HEK293T (cell line): ENCODE measurements around the gene PABPC1L.

Source experiments
- CTCF ChIA-PET: fragments of 350-600 bp; formaldehyde crosslinking; extraction: SDS; loops from one replicate; lab custom pipeline; 2021; ENCODE audit warnings: antibody characterized with exemption, inconsistent platforms; lab: Yijun Ruan, JAX
- POLR2A ChIA-PET: fragments of 350-600 bp; formaldehyde crosslinking; extraction: SDS; loops from one replicate; lab custom pipeline; 2020; ENCODE audit warnings: antibody characterized with exemption, inconsistent platforms; lab: Yijun Ruan, JAX
- DNase-seq: peaks from one replicate; pipeline ENCODE4 v3.0.0; 2012; ENCODE audit warnings: mixed read lengths; ENCODE audit errors: extremely low spot score
- ARNT ChIP-seq: fragments of 450-650 bp; IDR thresholded peaks from 2 replicates; pipeline ENCODE4 v1.6.1; 2017; ENCODE audit warnings: mild to moderate bottlenecking
- BHLHE40 ChIP-seq: fragments of 450-650 bp; IDR thresholded peaks from 2 replicates; pipeline ENCODE4 v1.6.1; 2016; ENCODE audit warnings: mild to moderate bottlenecking, moderate library complexity, borderline replicate concordance
- CTBP1 ChIP-seq: fragments of 450-650 bp; IDR thresholded peaks from 2 replicates; pipeline ENCODE4 v1.6.1; 2016; ENCODE audit warnings: borderline replicate concordance
- ELF4 ChIP-seq: fragments of 450-650 bp; IDR thresholded peaks from 2 replicates; pipeline ENCODE4 v1.6.1; 2017; ENCODE audit warnings: antibody characterized with exemption
- FOXA1 ChIP-seq: fragments of 450-650 bp; IDR thresholded peaks from 2 replicates; pipeline ENCODE4 v1.6.1; 2016; ENCODE audit warnings: mild to moderate bottlenecking
- FOXK2 ChIP-seq: fragments of 450-650 bp; IDR thresholded peaks from 2 replicates; pipeline ENCODE4 v1.6.1; 2016; ENCODE audit warnings: mild to moderate bottlenecking
- FOXM1 ChIP-seq: fragments of 450-650 bp; IDR thresholded peaks from 2 replicates; pipeline ENCODE4 v1.6.1; 2017; ENCODE audit warnings: mild to moderate bottlenecking, borderline replicate concordance
- HDGF ChIP-seq: fragments of 450-650 bp; IDR thresholded peaks from 2 replicates; pipeline ENCODE4 v1.6.1; 2017; ENCODE audit warnings: antibody characterized with exemption, borderline replicate concordance
- L3MBTL2 ChIP-seq: fragments of 450-650 bp; conservative IDR thresholded peaks from 2 replicates; pipeline ENCODE4 v1.6.1; 2016; ENCODE audit warnings: mild to moderate bottlenecking
- LEF1 ChIP-seq: fragments of 450-650 bp; IDR thresholded peaks from 2 replicates; pipeline ENCODE4 v1.6.1; 2017; ENCODE audit warnings: mild to moderate bottlenecking, borderline replicate concordance
- NFRKB ChIP-seq: fragments of 450-650 bp; IDR thresholded peaks from 2 replicates; pipeline ENCODE4 v1.6.1; 2016; ENCODE audit warnings: mild to moderate bottlenecking, moderate library complexity
- SP1 ChIP-seq: fragments of 450-650 bp; IDR thresholded peaks from 2 replicates; pipeline ENCODE4 v1.6.1; 2017
- SUZ12 ChIP-seq: fragments of 450-650 bp; IDR thresholded peaks from 2 replicates; pipeline ENCODE4 v1.6.1; 2016; ENCODE audit warnings: mild to moderate bottlenecking
- TARDBP ChIP-seq: fragments of 450-650 bp; IDR thresholded peaks from 2 replicates; pipeline ENCODE4 v1.6.1; 2016
- ZNF384 ChIP-seq: fragments of 450-650 bp; IDR thresholded peaks from 2 replicates; pipeline ENCODE4 v1.6.1; 2016
- TF ChIP-seq, protein P1 (sequence below): fragments of 450-650 bp; IDR thresholded peaks from 2 replicates; pipeline ENCODE4 v1.6.1; 2016

Gene PABPC1L

DNA sequence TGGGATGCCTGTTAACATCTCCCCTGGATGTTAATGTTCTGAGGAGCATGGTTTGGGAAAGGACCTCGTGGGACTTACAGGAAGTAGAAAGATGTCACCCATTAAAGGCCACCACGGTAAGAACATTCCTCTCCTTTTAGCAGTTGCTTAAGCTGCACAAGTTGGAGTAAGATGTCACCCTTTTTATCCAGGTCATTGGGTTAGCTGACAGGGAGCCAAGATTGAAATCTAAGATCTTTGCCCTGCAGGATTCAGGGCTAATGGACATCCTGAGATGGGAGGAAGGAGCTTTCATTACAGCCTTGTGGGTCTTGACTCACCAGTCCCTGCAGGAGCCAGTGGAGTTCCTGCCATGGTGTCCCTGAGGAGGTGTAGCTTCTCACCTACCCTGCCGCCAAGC, 22.1 kb downstream of the PABPC1L start:
- TF ChIP-seq CTBP1 (no peak), BHLHE40 (no peak), LEF1 (no peak), L3MBTL2 (no peak), FOXA1 (no peak), NFRKB (no peak), SUZ12 (no peak), SP1 (no peak), FOXK2 (no peak), ARNT (no peak), HDGF (no peak), TARDBP (no peak), ZNF384 (no peak), FOXM1 (no peak), ELF4 (no peak)
- TF ChIP-seq, protein P1, sequence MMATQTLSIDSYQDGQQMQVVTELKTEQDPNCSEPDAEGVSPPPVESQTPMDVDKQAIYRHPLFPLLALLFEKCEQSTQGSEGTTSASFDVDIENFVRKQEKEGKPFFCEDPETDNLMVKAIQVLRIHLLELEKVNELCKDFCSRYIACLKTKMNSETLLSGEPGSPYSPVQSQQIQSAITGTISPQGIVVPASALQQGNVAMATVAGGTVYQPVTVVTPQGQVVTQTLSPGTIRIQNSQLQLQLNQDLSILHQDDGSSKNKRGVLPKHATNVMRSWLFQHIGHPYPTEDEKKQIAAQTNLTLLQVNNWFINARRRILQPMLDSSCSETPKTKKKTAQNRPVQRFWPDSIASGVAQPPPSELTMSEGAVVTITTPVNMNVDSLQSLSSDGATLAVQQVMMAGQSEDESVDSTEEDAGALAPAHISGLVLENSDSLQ = no peak
- ChIA-PET POLR2A (interaction anchor here (1.0 kb wide), 1 partner anchor 28 kb away, joined by 3 read pairs; the partner anchor contains the start of gene TOMM34), CTCF (no interaction called here)
- no peak for DNase-seq

DNA sequence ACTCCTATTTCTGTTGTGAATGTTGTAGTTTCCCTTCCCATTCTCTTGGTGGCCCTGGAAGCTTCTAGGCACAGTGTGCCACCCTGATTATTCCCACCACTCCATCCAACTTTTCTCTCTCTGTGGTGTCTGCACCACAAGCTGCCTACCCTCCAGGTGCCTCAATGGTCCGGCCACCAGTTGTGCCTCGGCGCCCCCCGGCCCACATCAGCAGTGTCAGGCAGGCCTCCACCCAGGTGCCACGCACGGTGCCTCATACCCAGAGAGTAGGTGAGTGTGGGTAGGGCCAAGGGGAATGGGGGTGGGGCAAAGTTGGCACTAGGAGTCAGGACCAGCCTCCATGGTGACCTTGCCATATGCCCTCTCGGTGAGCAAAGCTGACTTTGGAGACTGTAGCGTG, 23.1 kb downstream of the PABPC1L start:
- no peak for DNase-seq
- POLR2A ChIA-PET = interaction anchor here (1.0 kb wide), 1 partner anchor 27 kb away, joined by 3 read pairs; the partner anchor contains the start of gene TOMM34
- no peak for TF ChIP-seq BHLHE40
- CTCF ChIA-PET = no interaction called here

- no peak for DNase-seq
- CTCF ChIA-PET = no interaction called here
- POLR2A ChIA-PET = interaction anchor here (1.1 kb wide), 1 partner anchor 24 kb away, joined by 3 read pairs; the partner anchor contains the start of gene TOMM34
- TF ChIP-seq NFRKB (no peak), SP1 (no peak), LEF1 (no peak), ELF4 (no peak), HDGF (no peak), TARDBP (no peak), CTBP1 (no peak), BHLHE40 (no peak), ARNT (no peak), ZNF384 (no peak), FOXA1 (no peak), L3MBTL2 (no peak), SUZ12 (no peak)
- TF ChIP-seq, protein P1 = no peak
These were observed 26.6 kb downstream of the PABPC1L start for GRCh38 chr20:44936510-44936909.

DNA sequence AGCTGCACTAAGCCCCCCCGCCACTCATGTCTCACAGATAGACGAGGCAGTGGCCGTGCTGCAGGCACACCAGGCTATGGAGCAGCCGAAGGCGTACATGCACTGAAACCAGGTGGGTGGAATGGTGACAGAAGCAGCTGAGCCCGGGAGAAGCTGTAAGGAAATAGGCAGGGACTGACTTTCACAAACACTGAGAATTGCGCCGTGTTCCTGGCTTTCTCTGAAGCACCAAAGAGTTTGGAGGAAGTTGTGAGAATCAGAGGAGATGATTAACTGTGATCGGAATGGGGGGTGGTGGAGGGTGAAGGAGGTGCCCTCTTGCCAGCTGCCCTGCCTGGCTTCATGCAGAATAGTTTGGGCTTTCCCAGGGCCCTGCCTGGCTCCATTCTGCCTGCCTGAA, 28.8 kb downstream of the PABPC1L start:
- ChIA-PET CTCF (no interaction called here), POLR2A (no interaction called here)
- no peak for DNase-seq
- no peak for TF ChIP-seq HDGF
- TF ChIP-seq L3MBTL2 = no peak
- TF ChIP-seq ELF4 = no peak
- TF ChIP-seq FOXA1 = no peak
- TF ChIP-seq SP1 = no peak
- TF ChIP-seq TARDBP = no peak
- TF ChIP-seq FOXM1 = no peak
- TF ChIP-seq ARNT = no peak
- TF ChIP-seq ZNF384 = no peak
- no peak for TF ChIP-seq NFRKB
- TF ChIP-seq BHLHE40 = no peak
- TF ChIP-seq, protein P1 = no peak
- no peak for TF ChIP-seq CTBP1

DNA sequence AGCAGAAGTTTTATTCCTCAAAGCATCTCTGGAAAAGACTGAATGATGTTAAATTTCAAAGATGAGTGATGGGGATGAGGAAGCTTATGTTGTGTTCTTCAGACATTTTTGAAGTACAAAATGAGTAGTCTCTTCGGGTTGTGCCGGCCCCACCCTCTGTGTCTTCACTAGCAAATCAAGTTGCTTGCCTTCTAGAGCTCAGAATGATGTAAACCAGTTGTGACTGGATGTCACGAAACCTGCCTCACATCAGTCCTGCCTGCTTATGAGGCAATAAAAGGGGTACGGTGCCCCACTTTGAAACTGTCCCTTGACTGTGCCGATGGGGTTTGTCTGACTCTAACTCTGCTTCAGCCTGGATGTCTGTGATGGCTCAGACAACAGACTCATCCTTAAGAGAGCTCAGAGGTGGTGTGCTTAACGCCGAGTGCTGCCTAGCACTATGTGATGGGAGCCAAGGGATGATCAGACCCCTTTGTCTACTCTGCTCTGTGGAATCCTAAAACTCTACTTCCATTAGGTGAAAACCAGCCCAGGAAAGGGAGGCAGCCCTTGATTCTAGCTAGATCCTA, 31.3 kb downstream of the PABPC1L start:
- ChIA-PET POLR2A (interaction anchor here (1.1 kb wide), 1 partner anchor 19 kb away, joined by 4 read pairs; the partner anchor contains the start of gene TOMM34), CTCF (no interaction called here)

More for the DNA sequence above, 31.3 kb downstream of the PABPC1L start:
- no peak for DNase-seq
- no peak for TF ChIP-seq L3MBTL2
- TF ChIP-seq CTBP1 = no peak
- TF ChIP-seq HDGF = no peak
- TF ChIP-seq BHLHE40 = no peak
- no peak for TF ChIP-seq SUZ12
- no peak for TF ChIP-seq FOXM1
- no peak for TF ChIP-seq LEF1
- TF ChIP-seq TARDBP = no peak
- TF ChIP-seq FOXK2 = no peak
- TF ChIP-seq, protein P1 = no peak
- no peak for TF ChIP-seq FOXA1
- TF ChIP-seq ZNF384 = no peak
- TF ChIP-seq ARNT = no peak
- no peak for TF ChIP-seq SP1
- TF ChIP-seq NFRKB = no peak
- no peak for TF ChIP-seq ELF4
